ENCODE measurements around the gene CLDN8.
A peak's percentile ranks its signal among the peaks of the same experiment; 100 is the strongest.

The CLDN8 gene

GRCh38 chr21:30216041-30216723 is at the start of gene CLDN8:
TSS of gene CLDN8 (minus strand) at chr21:30216097. CDS start at chr21:30215925, 172 bp downstream.
- DNase-seq: no peak

DNA sequence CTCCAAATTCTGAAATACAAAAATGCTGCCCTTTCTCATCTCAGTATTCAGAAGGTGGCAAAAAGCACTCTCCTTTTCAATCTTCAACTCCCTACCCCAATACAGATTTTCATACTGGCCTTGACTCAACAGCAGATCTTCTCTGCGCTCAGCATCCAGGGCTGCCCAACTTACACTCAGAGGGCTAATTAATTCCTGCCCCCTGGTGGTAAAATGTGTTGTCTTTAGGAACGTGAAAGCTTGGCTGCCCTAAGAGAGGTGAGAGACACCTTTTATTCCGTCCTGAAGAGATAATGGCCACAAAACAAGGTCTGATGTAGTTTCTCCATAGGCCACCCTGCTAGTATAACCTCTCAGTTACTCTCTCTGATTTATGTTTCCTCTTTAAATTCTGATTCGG is 41.9 kb upstream of the CLDN8 start:
- DNase-seq: no peak

DNA sequence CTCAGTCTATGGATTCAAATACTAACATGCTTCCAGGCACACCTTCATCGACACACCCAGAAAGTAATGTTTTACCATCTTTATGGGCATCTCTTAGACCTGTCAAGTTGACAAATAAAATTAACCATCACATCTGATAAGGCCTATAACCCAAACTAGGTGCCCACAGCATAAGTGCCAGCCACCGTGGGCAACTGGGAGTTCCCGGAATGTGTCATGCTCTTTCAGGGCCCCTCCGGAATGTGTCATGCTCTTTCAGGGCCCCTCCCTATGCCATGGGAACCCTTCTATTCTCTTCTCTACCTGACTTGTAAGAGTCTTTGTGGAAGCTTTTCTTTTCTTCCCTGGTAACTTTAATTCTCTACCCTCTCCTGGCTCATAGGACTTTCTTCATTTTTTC is 40.2 kb upstream of the CLDN8 start:
- no peak for DNase-seq

DNA sequence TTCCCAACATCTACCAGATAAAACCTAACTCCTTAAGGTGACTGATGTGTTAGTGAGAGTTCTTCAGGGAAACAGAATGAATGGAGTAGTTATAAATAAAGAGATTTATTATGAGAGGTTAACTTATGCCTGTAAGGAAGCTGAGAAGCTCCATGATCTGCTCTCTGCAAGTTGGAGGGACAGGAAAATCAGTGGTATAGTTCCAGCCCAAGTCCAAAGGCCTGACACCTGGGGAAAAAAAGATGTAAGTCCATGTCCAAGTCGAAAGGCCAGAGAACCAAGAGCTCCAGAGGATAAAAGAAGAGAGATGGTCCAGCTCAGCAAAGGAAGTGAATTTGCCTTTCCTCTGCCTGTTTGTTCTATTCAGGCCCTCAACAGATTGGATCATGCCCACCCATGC is 39.8 kb upstream of the CLDN8 start:
- DNase-seq: no peak

GRCh38 chr21:30251781-30252180 is 35.9 kb upstream of the CLDN8 start:
- no peak for DNase-seq

DNA sequence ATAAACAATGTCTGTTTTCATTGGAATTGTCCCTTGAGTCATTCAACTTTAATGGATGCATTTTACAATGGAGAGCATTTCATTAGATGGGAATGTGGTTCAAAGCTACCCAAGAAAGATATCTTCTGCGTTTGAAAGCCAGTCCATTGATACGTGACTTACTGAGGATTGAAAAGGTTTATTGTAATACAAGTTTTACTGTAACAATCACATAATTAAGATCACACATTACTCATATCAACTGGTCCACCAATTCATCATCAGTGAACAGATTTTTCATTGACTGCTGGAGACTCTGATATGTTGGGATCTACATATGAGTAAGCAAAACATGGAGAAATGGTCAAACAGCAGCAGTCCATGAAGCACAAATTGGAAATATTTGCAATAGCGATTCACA is 34.0 kb upstream of the CLDN8 start:
- no peak for DNase-seq

GRCh38 chr21:30248844-30249243 is 32.9 kb upstream of the CLDN8 start:
- DNase-seq: no peak

DNA sequence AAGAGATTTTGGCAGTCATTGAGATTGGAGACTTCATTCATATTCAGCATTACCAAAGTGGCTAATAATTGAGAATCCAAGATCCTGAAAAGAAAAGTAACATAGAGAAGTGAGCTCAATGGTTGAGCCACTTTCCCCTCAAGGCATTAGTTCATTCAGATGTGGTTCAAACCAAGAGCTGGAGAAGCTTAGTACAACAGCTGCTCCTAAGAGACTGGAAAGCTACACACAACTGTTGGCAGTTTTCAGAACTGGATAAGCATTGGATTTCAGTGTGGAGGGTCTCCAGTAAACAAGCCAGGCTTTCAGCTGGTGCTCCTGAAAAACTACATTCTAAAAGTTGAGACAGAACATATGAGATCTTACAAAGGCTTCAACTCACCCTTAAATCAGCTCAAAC is 29.2 kb upstream of the CLDN8 start:
- DNase-seq: no peak

GRCh38 chr21:30243691-30244090 is 27.8 kb upstream of the CLDN8 start:
- DNase-seq: no peak

DNA sequence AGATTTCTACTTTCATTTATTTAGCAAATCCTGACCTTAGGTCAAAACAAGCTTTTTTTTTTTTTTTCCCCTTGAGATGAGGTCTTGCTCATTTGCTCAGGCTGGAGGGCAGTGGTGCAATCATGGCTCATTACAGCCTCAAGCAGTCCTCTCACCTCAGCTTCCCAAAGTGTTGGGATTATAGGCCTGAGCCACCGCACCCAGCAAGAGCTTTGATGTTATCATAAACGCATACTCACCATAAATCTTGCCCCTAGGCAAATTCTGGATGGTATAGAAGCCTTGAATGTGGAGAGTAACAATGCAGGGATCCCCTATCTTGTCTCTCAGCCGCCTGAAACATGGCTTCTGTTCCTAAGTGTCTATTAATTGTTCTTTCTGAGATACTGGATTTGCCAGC is 24.8 kb upstream of the CLDN8 start:
- DNase-seq: no peak

- no peak for DNase-seq
Measured at GRCh38 chr21:30238168-30238567, 22.3 kb upstream of the CLDN8 start.

DNA sequence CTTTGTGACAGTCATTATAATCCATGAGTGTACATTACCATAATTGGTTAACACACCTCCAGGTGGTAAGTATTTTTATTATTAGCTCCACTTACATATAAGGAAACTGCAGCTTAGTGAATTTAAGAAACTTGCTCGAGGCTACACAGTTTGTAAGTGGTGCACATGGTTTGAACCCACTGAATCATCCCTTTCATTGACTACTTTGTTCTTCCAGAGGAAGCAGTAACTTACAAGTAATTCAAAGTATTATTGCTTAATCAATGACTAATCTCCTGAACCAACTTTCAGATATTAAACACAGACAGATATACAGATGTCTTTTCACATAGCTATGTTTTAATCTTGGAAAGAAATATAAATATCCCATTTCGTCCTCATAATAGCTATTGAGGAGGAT is 18.7 kb upstream of the CLDN8 start:
- DNase-seq: no peak

- DNase-seq: no peak
Measured at GRCh38 chr21:30234050-30234449, 18.2 kb upstream of the CLDN8 start.

DNA sequence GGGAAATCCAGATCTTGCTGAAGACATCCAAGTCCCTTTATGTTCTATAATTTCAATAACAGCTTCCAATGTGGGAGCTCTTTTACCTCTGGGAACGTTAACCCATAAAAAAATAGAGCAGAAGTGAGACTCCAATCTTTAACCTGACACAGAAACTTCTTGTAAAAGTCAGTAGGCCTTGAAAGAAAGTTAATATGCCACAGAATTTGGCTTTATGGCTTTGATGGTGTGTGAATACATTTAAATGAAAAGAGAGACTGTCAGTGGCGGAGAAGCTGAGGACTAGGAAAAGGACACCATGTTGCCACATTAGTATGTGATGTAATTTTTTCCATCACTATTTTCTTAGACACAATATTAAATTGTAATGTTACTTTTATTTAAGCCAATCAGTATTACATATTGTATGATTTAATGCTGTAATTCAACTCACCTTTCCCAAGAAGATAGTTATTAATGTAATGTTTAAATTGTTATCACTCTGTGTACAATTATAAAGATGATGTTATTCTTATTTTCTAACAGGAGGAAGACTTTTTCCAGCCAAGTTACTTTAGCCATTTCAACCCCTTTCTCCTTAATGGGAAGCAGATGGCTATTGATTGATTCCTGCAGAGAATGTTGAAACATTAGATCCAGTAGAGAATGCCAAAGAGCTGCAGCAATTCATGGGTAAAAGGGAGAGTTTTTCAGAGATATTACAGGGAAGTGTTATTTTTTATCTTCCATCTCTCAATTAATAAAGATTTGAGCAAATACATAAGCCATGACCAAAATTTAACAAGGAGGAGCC is 17.5 kb upstream of the CLDN8 start:
- DNase-seq: no peak

DNA sequence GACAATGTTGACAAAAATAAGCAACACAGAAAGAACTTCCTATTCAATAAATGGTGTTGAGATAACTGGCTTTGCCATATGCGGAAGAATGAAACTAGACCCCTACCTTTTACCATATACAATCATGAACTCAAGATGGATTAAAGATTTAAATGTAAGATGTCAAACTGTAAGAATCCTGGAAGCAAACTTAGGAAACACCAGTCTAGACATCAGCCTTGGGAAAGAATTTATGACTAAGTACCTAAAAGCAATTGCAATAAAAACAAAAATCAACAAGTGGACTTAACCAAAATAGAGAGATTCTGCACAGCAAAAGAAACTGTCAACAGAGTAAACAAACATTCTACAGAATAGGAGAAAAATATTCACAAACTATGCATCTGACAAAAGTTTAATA is 16.1 kb upstream of the CLDN8 start:
- DNase-seq: no peak

DNA sequence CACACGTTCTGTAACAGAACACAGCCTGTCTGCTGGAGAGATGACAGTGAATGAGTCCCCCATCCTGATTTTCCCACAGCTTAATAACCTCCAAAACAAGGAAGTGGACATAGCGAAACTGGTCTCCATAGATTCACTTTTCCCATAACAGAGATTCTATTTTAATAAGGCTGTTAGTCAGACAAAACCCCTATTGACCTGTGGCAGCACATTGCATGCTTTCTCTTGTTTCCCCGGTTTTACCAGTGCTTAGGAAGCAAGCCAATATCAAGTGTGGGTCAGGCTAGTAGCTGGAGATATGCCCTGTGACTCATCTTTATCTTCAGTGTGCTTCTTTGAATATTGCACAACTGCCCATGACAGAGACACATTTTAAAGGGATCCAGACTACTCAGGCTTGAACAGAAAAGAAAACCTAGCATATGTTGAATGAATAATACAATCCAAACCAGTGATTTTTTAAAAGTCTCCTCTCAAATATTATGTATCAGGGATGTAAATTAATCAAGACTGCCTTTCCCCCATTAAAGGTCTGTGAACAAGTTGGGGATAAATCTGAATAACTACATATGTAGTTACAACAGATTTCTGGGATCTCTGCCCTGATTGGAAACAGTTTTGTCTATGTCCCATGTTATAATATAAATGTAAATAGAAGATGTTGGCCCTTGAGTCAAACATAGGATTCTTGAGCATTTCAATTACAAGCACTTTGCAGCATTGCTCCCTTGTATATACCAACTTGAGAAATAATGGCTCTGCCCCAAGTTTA is 11.9 kb upstream of the CLDN8 start:
- peak; percentile 39 for DNase-seq

DNA sequence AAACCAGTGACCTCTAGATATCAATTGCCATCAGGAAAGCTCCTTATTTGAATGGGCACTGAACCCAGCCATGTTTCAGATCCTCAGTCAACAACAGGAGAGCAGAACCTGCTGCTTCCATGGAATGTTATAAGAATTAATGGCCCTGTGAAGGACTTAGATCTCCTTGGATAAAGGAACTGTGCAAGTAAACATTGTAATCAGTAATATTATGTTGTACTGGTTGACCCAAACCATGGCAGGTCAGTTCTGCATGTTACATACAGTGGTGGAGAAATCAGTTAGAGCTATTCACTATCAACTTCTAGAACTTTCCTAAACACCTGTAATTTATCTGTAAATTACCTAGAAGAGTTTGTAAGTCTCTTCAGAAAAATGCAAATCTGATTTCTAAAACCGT is 11.2 kb upstream of the CLDN8 start:
- DNase-seq: no peak

DNA sequence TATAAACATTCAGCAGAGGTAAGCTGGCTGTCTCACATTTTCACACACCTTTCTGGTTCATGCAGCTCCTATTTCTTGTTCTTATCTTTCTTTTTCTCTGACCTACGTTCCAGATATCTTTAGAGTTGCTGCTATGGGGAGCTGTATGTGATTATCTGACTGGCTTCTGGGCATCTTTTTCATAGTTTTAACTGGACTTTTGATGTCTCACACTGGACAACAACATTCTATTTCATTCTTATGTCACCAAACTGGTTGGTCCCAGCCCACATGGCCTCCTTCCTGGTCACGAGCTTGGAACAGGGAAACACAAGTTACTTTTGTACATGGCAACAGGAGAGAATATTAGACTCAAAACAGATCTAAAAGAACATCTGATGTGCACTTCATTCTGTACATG is 7.7 kb upstream of the CLDN8 start:
- no peak for DNase-seq

DNA sequence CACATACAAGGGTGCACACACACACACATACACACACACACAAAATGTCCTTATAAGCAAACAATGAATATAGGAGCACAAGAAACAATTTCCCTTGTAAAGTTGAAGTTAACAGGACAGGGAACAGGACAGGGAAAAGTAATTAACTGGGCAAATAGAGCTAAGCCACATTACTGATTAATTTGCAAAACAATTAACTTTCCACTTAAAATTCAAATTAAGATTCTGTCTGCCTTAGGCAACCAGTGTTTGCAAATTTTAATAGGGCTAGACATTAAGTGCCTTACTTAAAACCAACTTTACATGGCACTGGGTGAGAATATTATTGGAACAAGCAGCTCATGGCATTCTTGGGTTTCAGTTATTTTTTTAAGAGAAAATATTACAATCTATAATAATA is 6.8 kb upstream of the CLDN8 start:
- no peak for DNase-seq

GRCh38 chr21:30211071-30211470 is 4.8 kb downstream of the CLDN8 start:
- no peak for DNase-seq

DNA sequence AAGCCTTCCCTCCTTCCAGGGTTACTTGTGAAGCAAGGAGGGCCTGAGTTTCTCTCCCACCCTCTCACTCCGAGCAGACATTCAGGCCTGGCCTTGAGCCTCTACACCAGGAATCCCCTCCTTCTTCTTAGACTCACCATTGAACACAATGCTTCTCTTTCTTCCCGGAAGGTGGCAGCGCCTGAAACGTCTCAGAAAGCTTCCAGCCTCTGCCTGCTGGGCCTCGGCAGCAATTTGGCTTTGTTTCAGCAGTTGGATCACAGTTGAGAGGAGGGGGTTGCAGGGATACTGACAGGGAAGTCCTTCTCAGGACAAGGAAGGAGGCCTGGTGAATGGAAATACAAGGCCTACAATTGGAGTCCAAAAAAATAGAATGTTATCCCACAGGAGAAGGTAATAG is 6.3 kb downstream of the CLDN8 start:
- no peak for DNase-seq

DNA sequence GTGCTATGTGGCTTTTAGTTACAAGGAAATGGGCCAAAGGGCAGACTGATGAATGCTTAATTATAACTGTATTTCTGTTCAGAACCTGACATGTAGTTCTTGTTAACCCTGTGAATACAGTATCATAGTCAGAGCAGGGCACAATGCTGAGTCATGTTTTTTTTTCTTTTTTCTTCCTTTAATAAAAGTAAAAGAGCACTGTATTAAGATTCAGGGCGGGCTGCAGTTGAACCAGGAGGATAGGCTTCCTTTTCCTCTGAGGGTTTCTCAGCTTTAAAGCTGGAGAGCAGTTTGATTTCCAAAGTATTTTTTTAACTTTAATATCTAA is 8.7 kb downstream of the CLDN8 start:
- no peak for DNase-seq

GRCh38 chr21:30206551-30207251 is 9.2 kb downstream of the CLDN8 start:
- DNase-seq: no peak

Data from femur (tissue), 1 donor.